Umbilical cord (tissue), 2 donors: ENCODE data around the gene TRMT112. TPM values are rescaled to one million over a fixed set of nuclear protein-coding genes. Genes with fewer than 3 reads are reported as not detected.
A peak's percentile ranks its signal among the peaks of the same experiment; 100 is the strongest.
"Not testable (repeated sequence)": the region's sequence is repeated elsewhere in the genome, so short reads cannot be mapped to it uniquely, and the experiment has no call there.

Experiments
- DNase-seq: peaks from one replicate; pipeline ENCODE4 v3.0.0-alpha.2; 2015; ENCODE audit warnings: low spot score
- total RNA-seq: library from RNA; depleted of rRNA; stranded (reverse); fragments of >200 nt; gene quantifications from one replicate; pipeline ENCODE4 v1.2.3, GENCODE V29; 2014; ENCODE audit warnings: low replicate concordance; ENCODE audit not compliant: insufficient read depth

Gene TRMT112
- total RNA-seq, 1 donor from 2014 or later, result 226 TPM

GRCh38 chr11:64331569-64332371, 14.4 kb upstream of the TRMT112 start:
- DNase-seq, result peak; percentile 89

GRCh38 chr11:64330888-64331287, 13.5 kb upstream of the TRMT112 start:
- no peak for DNase-seq

GRCh38 chr11:64327993-64328392, 10.6 kb upstream of the TRMT112 start:
- DNase-seq, result no peak

GRCh38 chr11:64327375-64327774, 10.0 kb upstream of the TRMT112 start:
- DNase-seq, result no peak

GRCh38 chr11:64324692-64325469, 7.5 kb upstream of the TRMT112 start:
- DNase-seq, result peak; percentile 44

GRCh38 chr11:64323984-64324383, 6.6 kb upstream of the TRMT112 start:
- not testable (repeated sequence) for DNase-seq

- no peak for DNase-seq
Measured at GRCh38 chr11:64323373-64323772, 6.0 kb upstream of the TRMT112 start.

GRCh38 chr11:64322925-64323260, 5.5 kb upstream of the TRMT112 start:
- DNase-seq, result no peak

- no peak for DNase-seq
Measured at GRCh38 chr11:64321533-64321932, 4.2 kb upstream of the TRMT112 start.

GRCh38 chr11:64321026-64321425, 3.7 kb upstream of the TRMT112 start:
- DNase-seq, result no peak

- DNase-seq, result no peak
Measured at GRCh38 chr11:64320556-64320955, 3.2 kb upstream of the TRMT112 start.

- DNase-seq, result no peak
Measured at GRCh38 chr11:64318766-64319761, 1.7 kb upstream of the TRMT112 start.

- DNase-seq, result peak; percentile 99
Measured at GRCh38 chr11:64317961-64318765, 804 bp upstream of the TRMT112 start, which contains the start of gene PRDX5. TSS of gene PRDX5 (plus strand) at chr11:64318121. CDS start at chr11:64318216, 95 bp downstream.

GRCh38 chr11:64316672-64317324, 561 bp downstream of the TRMT112 start:
- no peak for DNase-seq

- DNase-seq, result not testable (repeated sequence)
Measured at GRCh38 chr11:64315667-64316526, 1.5 kb downstream of the TRMT112 start.

- DNase-seq, result no peak
Measured at GRCh38 chr11:64314805-64315561, 2.4 kb downstream of the TRMT112 start.

GRCh38 chr11:64314146-64314804, 3.1 kb downstream of the TRMT112 start:
- DNase-seq, result no peak
